Measurements from ENCODE around the gene LGALS13. TPM values are rescaled to one million over a fixed set of nuclear protein-coding genes. Genes with fewer than 3 reads are reported as not detected.

LGALS13 gene
- polyA plus RNA-seq, 2 of the 4 experiments (the other 2 are of a cell fraction) = not detected

GRCh38 chr19:39655613-39656012, 53.3 kb downstream of the LGALS13 start, which contains the start of gene LGALS16:
Gene LGALS16 (plus strand): TSS chr19:39655913. CDS start chr19:39655962, 49 bp downstream.
- H3K4me1 ChIP-seq = no peaks in the 10 kb centered on the region
- TF ChIP-seq, protein P1, sequence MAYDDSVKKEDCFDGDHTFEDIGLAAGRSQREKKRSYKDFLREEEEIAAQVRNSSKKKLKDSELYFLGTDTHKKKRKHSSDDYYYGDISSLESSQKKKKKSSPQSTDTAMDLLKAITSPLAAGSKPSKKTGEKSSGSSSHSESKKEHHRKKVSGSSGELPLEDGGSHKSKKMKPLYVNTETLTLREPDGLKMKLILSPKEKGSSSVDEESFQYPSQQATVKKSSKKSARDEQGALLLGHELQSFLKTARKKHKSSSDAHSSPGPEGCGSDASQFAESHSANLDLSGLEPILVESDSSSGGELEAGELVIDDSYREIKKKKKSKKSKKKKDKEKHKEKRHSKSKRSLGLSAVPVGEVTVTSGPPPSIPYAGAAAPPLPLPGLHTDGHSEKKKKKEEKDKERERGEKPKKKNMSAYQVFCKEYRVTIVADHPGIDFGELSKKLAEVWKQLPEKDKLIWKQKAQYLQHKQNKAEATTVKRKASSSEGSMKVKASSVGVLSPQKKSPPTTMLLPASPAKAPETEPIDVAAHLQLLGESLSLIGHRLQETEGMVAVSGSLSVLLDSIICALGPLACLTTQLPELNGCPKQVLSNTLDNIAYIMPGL (CRISPR knock-in tag; IDR thresholded peaks at IDR 0.05; ENCODE audit: borderline replicate concordance) = no peak
- TF ChIP-seq CBX2 (IDR thresholded peaks at IDR 0.05; ENCODE audit: borderline replicate concordance, low read depth) = no peak
- TF ChIP-seq JUN (IDR thresholded peaks at IDR 0.05) = no peak
- TF ChIP-seq, protein P2, sequence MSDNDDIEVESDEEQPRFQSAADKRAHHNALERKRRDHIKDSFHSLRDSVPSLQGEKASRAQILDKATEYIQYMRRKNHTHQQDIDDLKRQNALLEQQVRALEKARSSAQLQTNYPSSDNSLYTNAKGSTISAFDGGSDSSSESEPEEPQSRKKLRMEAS (IDR thresholded peaks at IDR 0.05) = no peak
- no peak for TF ChIP-seq HOXB5 (CRISPR knock-in tag; IDR thresholded peaks at IDR 0.05)
- TF ChIP-seq BCL3 (IDR thresholded peaks at IDR 0.05) = no peak
- TF ChIP-seq, protein P3, sequence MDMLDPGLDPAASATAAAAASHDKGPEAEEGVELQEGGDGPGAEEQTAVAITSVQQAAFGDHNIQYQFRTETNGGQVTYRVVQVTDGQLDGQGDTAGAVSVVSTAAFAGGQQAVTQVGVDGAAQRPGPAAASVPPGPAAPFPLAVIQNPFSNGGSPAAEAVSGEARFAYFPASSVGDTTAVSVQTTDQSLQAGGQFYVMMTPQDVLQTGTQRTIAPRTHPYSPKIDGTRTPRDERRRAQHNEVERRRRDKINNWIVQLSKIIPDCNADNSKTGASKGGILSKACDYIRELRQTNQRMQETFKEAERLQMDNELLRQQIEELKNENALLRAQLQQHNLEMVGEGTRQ (IDR thresholded peaks at IDR 0.05) = no peak
- no peak for TF ChIP-seq SMC3 (IDR thresholded peaks at IDR 0.05)
- DNase-seq (ENCODE audit: low read depth in 1 of 2, low spot score in 1 of 2) (no peak), ATAC-seq (no peak), FAIRE-seq (no peak)
- H3K9me3 ChIP-seq = no peaks in the 10 kb centered on the region
- no peak within 1 kb of the TSS for H3K27ac ChIP-seq
- 3% methylated on average over 3 of the region's 3 CpGs for WGBS (ENCODE audit: missing lambda C conversion rate)
- ChIA-PET CTCF (interaction anchor here (0.9 to 1.7 kb wide), 4 partner anchors 10 to 95 kb away, joined by 3 to 4 read pairs (median 3); no protein-coding TSS in a partner anchor), POLR2A (no interaction called here)
- no peak within 1 kb of the TSS for H3K4me2 ChIP-seq
- no peak within 1 kb of the TSS for H3K4me3 ChIP-seq

Small RNAs within 50 kb of the gene (small RNA-seq; reads per million reads assigned to genes)
- gene AC005176.2 = 0 reads per million in 6 experiments
- gene RPS29P24 = 0 reads per million in 6 experiments
- 0 reads per million in 6 experiments for gene RPS29P25
- gene RPS29P26 = 0 reads per million in 6 experiments
- 0 reads per million in 6 experiments for gene RPS29P30

Other genes starting within 250 kb of the LGALS13 start
- 73.0 and 103 TPM in 2 replicates for gene PAF1, start 211.4 kb upstream of the LGALS13 start, polyA plus RNA-seq (2011; rRNA removed)
- gene PAF1, start 211.4 kb upstream of the LGALS13 start, polyA plus RNA-seq (2017; fragmentation: RNase III; extraction: RNeasy Plus Mini Kit Qiagen cat#74134 plus additional on column Dnase treatment) = 89.4 to 110 TPM (median 108 TPM) in 3 replicates
- 55.7 and 57.5 TPM in 2 replicates for gene MED29, start 211.1 kb upstream of the LGALS13 start, polyA plus RNA-seq (2011; rRNA removed)
- 47.7 to 50.7 TPM (median 48.7 TPM) in 3 replicates for gene MED29, start 211.1 kb upstream of the LGALS13 start, polyA plus RNA-seq (2017; fragmentation: RNase III; extraction: RNeasy Plus Mini Kit Qiagen cat#74134 plus additional on column Dnase treatment)
- gene ZFP36, start 195.7 kb upstream of the LGALS13 start, polyA plus RNA-seq (2011; rRNA removed) = 29.1 and 35.6 TPM in 2 replicates
- 16.5 to 22.1 TPM (median 18.3 TPM) in 3 replicates for gene ZFP36, start 195.7 kb upstream of the LGALS13 start, polyA plus RNA-seq (2017; fragmentation: RNase III; extraction: RNeasy Plus Mini Kit Qiagen cat#74134 plus additional on column Dnase treatment)
- gene PLEKHG2, start 189.9 kb upstream of the LGALS13 start, polyA plus RNA-seq (2011; rRNA removed) = 21.6 and 35.1 TPM in 2 replicates
- gene PLEKHG2, start 189.9 kb upstream of the LGALS13 start, polyA plus RNA-seq (2017; fragmentation: RNase III; extraction: RNeasy Plus Mini Kit Qiagen cat#74134 plus additional on column Dnase treatment) = 32.2 to 41.7 TPM (median 39.1 TPM) in 3 replicates
- 4,855 and 5,722 TPM in 2 replicates for gene RPS16, start 166.6 kb upstream of the LGALS13 start, polyA plus RNA-seq (2011; rRNA removed)
- gene RPS16, start 166.6 kb upstream of the LGALS13 start, polyA plus RNA-seq (2017; fragmentation: RNase III; extraction: RNeasy Plus Mini Kit Qiagen cat#74134 plus additional on column Dnase treatment) = 4,280 to 4,348 TPM (median 4,297 TPM) in 3 replicates
- 133 and 186 TPM in 2 replicates for gene SUPT5H, start 156.9 kb upstream of the LGALS13 start, polyA plus RNA-seq (2011; rRNA removed)
- gene SUPT5H, start 156.9 kb upstream of the LGALS13 start, polyA plus RNA-seq (2017; fragmentation: RNase III; extraction: RNeasy Plus Mini Kit Qiagen cat#74134 plus additional on column Dnase treatment) = 200 to 223 TPM (median 222 TPM) in 3 replicates
- 234 and 246 TPM in 2 replicates for gene TIMM50, start 121.7 kb upstream of the LGALS13 start, polyA plus RNA-seq (2011; rRNA removed)
- 196 to 206 TPM (median 204 TPM) in 3 replicates for gene TIMM50, start 121.7 kb upstream of the LGALS13 start, polyA plus RNA-seq (2017; fragmentation: RNase III; extraction: RNeasy Plus Mini Kit Qiagen cat#74134 plus additional on column Dnase treatment)
- gene DLL3, start 103.6 kb upstream of the LGALS13 start, polyA plus RNA-seq (2011; rRNA removed) = 6.8 and 8.3 TPM in 2 replicates
- 6.7 TPM in 3 replicates for gene DLL3, start 103.6 kb upstream of the LGALS13 start, polyA plus RNA-seq (2017; fragmentation: RNase III; extraction: RNeasy Plus Mini Kit Qiagen cat#74134 plus additional on column Dnase treatment)
- gene SELENOV, start 87.4 kb upstream of the LGALS13 start, polyA plus RNA-seq (2011; rRNA removed) = not detected in 2 replicates
- not detected in 3 replicates for gene SELENOV, start 87.4 kb upstream of the LGALS13 start, polyA plus RNA-seq (2017; fragmentation: RNase III; extraction: RNeasy Plus Mini Kit Qiagen cat#74134 plus additional on column Dnase treatment)
- 9.4 and 10.9 TPM in 2 replicates for gene EID2B, start 69.7 kb upstream of the LGALS13 start, polyA plus RNA-seq (2011; rRNA removed)
- gene EID2B, start 69.7 kb upstream of the LGALS13 start, polyA plus RNA-seq (2017; fragmentation: RNase III; extraction: RNeasy Plus Mini Kit Qiagen cat#74134 plus additional on column Dnase treatment) = 9.2 to 10.1 TPM (median 9.3 TPM) in 3 replicates
- 23.2 and 26.1 TPM in 2 replicates for gene EID2, start 62.4 kb upstream of the LGALS13 start, polyA plus RNA-seq (2011; rRNA removed)
- gene EID2, start 62.4 kb upstream of the LGALS13 start, polyA plus RNA-seq (2017; fragmentation: RNase III; extraction: RNeasy Plus Mini Kit Qiagen cat#74134 plus additional on column Dnase treatment) = 49.2 to 53.0 TPM (median 52.9 TPM) in 3 replicates
- gene LGALS16, start 53.4 kb downstream of the LGALS13 start, polyA plus RNA-seq (2011; rRNA removed) = not detected in 2 replicates
- gene LGALS16, start 53.4 kb downstream of the LGALS13 start, polyA plus RNA-seq (2017; fragmentation: RNase III; extraction: RNeasy Plus Mini Kit Qiagen cat#74134 plus additional on column Dnase treatment) = not detected in 3 replicates
- not detected in 2 replicates for gene LGALS14, start 102.0 kb downstream of the LGALS13 start, polyA plus RNA-seq (2011; rRNA removed)
- not detected in 3 replicates for gene LGALS14, start 102.0 kb downstream of the LGALS13 start, polyA plus RNA-seq (2017; fragmentation: RNase III; extraction: RNeasy Plus Mini Kit Qiagen cat#74134 plus additional on column Dnase treatment)
- not detected in 2 replicates for gene CLC, start 135.5 kb downstream of the LGALS13 start, polyA plus RNA-seq (2011; rRNA removed)
- gene CLC, start 135.5 kb downstream of the LGALS13 start, polyA plus RNA-seq (2017; fragmentation: RNase III; extraction: RNeasy Plus Mini Kit Qiagen cat#74134 plus additional on column Dnase treatment) = not detected in 3 replicates
- gene LEUTX, start 176.3 kb downstream of the LGALS13 start, polyA plus RNA-seq (2011; rRNA removed) = not detected in 2 replicates
- gene LEUTX, start 176.3 kb downstream of the LGALS13 start, polyA plus RNA-seq (2017; fragmentation: RNase III; extraction: RNeasy Plus Mini Kit Qiagen cat#74134 plus additional on column Dnase treatment) = not detected in 3 replicates
- gene DYRK1B, start 231.6 kb downstream of the LGALS13 start, polyA plus RNA-seq (2011; rRNA removed) = 13.8 and 17.3 TPM in 2 replicates
- 12.9 to 21.2 TPM (median 18.6 TPM) in 3 replicates for gene DYRK1B, start 231.6 kb downstream of the LGALS13 start, polyA plus RNA-seq (2017; fragmentation: RNase III; extraction: RNeasy Plus Mini Kit Qiagen cat#74134 plus additional on column Dnase treatment)
- gene FBL, start 243.9 kb downstream of the LGALS13 start, polyA plus RNA-seq (2011; rRNA removed) = 716 and 970 TPM in 2 replicates
- 1,011 to 1,141 TPM (median 1,077 TPM) in 3 replicates for gene FBL, start 243.9 kb downstream of the LGALS13 start, polyA plus RNA-seq (2017; fragmentation: RNase III; extraction: RNeasy Plus Mini Kit Qiagen cat#74134 plus additional on column Dnase treatment)